Stimulated activated CD4-positive, alpha-beta T cell treated with anti-CD3 and anti-CD28 coated beads, Interleukin-1b, Interleukin-23, amount 100 ng/mL, for 48 hours (primary cell): ENCODE results near the gene SEMA3B.
A peak's percentile ranks its signal among the peaks of the same experiment; 100 is the strongest.
"Not testable (repeated sequence)": the region's sequence is repeated elsewhere in the genome, so short reads cannot be mapped to it uniquely, and the experiment has no call there.

Experiments used
- DNase-seq: peaks from one replicate; pipeline ENCODE4 v3.0.0-alpha.2; 2020

SEMA3B gene

DNA sequence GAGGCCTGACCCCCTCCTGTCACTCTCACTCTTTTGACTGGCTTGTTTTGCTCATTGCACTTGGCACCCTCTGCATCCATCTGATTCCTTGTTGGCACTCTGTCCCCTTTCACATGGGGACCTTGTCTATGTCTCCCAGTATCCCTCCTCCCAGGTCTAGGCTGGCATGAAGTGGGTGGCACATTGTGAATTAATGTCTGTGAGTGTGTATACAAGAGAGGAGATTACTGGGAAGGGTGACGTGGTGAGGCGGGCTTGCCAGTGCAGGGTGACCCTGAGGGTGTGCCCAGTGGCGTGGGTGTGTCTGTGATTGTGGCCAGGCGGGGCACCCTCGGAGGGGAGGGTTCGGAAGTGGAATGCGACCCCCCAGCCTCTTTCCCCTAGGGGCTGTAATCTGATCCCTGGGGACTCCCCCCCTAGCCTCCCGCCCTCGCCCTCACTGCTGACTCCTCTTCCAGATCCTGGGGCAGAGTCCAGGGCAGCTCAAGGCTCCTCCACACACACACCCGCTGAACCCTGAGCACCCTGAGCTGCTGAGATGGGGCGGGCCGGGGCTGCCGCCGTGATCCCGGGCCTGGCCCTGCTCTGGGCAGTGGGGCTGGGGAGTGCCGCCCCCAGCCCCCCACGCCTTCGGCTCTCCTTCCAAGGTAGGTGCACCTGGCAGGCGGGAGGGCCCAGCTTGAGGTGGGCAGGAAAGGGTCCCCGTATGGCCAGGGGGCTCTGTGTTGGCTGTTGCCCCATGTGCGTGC, at the start of gene SEMA3B:
SEMA3B (plus strand) TSS at position 445 of the 749 bp plus-strand sequence; CDS start at position 539, 94 bp downstream.
- DNase-seq: no peak

DNA sequence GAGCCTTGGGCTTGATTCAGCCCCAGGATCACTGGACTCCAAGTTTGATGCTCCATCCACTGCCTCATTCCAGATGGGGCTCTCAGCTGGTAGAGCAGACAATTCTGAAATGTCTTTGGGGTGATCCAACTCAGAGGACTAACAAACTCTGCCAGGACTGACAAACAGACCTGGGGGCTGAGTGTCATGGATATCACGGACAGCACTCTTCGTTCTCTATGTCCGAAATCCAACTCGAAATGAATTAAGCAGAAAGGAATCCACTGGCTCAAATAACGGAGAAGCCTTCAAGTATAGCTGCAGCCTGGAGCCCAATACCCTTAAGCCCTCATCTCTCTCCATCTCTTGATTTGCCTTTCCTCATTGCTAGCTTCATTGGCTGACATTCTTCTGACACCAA, 49.7 kb upstream of the SEMA3B start:
- DNase-seq: no peak

DNA sequence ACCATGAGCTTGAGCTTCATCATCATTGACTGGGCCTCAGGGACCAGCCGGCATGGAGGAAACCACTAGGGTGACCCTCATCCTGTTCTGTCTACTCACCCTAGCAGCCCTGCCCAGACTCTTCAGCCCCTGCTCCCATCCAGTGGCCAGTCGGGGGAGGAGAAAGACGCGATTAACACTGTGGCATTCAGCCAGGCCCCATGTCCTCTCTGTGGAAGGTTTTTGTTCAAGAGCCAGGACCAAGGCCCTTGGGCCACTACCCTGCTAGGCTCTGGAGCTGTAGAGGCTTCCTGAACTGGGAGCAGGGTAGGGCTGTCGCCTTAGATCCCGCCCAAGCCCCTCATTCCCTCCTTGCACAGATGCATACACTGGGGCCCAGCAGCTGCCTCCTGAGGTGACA, 48.8 kb upstream of the SEMA3B start:
- no peak for DNase-seq

DNA sequence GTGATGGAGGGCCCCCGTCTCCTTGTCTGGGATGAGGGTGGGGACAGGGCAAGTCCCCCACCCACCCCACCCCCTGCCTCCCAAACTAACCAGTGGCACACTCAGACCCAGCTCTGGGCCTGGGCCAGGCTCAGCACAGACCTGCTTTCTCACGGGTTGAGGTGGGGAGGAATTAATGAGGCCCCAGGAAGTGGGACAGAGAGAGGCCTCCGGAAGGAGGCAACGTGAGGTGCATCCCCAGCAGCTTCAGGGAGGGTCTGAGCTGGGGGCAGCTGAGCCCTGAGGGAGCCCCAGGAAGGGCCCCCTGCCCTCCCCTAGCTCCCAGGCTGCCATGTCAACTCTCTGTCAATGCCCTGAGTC, 47.9 kb upstream of the SEMA3B start:
- DNase-seq: no peak

DNA sequence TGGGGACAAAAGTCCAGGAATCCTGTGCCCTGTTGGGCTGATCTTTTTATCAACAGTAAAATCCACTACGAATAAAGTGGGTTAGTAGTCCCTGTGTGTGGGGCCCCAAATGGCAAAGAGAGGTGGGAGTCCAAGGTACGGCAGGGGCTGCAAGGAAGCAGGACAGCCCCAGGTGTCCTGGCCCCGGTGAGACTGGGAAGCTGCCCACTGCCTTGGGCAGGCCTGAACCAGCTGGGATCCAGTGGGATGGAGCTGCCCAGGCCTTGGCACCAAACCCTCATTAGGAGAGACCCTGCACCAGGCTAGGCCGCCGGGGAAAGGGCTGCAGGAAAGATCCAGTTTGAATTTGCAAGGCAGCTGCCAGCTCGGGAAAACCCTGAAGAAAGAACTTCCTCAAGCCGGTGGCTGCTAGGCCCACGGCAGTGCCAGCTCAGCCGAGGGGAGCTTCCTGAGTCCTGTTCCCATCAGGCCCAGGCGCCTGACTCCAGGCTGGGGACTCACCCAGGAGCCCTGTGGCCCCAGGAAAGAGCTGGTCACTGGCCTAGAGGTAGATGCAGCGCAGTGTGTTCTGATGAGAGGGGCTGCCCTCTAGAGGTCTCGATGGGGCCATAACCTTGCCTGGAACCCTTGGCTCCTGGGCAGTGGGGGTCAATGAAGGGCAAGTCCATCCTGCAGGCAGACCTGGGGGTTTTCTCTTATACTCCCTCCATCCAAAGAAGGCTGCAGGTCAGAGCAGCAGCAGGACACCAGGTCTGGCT, 47.4 kb upstream of the SEMA3B start:
- no peak for DNase-seq

DNA sequence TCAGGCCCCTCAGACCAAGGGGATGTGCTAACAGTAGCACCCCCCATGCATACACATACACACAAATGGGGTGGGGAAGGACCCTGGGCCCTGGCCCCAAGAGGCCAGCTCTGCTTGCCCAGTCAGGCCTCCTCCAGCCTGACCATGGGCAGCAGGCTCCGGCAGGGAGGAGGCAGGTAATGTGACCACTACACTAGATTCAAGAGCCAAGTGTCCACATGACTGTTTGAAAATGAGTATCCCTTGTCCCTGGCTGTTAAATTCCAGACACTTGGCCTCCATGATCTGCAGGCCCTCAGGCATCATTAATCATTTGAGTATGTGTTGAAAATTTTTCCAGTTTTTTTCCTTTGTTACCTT, 46.8 kb upstream of the SEMA3B start:
- DNase-seq: no peak

DNA sequence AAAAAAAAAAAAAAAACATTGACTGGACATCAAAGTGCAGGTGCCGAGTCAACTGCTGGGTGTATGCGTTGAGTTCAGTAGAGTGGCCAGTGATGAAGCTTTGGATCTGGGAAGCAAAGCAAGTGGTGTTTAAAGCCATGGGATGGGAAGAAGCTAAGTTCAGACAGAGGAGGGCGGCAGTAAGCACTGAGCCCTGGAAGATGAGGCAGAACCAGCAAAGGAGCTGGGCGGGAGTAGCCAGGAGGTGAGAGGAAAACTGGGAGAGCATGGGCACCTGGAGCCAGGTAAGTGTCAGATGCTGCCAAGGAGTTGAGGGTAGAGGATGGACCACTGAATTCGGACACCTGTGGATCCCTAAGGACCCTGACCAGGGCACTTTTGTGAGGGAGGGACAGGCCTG, 44.3 kb upstream of the SEMA3B start:
- no peak for DNase-seq

DNA sequence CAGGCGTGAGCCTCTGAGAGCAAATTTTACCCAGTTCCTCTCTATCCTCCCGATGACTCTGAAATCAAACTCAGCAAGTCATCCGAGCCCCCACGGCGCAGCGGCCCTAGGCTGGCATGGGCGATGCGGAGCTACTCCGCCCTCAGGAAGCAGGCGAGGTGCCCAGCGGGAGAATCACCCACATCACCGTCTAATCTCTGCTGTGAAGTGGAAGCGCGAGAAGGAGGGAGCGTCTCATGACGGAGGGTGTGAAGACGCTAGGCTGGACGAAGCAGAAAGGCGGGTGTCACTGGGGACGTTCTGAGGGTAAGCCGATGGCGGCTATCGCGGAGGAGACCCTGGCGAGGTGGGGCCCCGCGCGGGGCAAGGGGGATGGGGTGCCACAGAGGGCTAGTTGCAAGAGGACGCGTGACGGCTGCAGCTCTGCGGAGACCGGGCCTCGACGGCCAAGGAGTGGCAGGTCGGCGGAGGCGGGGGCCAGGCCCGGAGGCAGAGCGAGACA, 42.0 kb upstream of the SEMA3B start:
- DNase-seq: peak; percentile 45

DNA sequence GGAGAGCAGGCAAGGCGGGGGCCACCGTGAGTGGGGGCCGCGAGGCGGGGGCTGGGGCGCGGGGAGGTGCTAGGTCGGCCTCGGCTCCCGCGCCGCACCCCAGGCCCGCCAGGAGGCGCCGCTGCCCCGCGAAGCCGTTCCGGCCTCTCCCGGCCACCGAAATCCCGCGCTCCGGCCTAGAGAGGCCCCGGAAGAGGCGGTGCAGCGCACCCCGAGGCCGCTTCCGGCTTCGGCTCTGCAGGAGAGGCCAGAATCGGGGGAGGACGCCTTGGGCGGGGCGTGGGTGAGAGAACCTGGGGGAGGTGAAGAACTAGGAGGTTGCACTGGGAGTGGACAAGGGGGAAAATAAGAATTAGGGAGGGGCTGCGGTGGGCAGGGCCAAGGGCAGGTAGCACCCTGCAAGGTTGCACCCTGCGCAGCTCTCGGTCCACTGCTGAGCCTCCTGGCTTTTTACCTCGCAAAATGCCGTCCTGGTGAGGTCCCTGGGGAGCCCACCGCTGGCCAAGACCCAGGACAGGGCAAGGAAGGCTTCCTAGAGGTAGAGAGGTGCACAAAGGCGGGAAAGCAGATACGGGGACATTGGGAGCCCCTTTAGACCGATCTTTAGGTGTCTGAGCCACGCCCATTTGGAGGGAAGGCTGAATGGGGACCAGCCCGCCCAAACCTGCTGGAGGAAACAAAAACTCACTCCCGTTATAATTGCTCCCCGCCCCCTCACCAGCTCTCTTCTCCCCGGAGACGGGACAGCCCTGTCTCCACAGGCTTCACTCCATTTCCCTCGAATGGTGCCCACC, 41.4 kb upstream of the SEMA3B start:
- DNase-seq: peak; percentile 89

DNA sequence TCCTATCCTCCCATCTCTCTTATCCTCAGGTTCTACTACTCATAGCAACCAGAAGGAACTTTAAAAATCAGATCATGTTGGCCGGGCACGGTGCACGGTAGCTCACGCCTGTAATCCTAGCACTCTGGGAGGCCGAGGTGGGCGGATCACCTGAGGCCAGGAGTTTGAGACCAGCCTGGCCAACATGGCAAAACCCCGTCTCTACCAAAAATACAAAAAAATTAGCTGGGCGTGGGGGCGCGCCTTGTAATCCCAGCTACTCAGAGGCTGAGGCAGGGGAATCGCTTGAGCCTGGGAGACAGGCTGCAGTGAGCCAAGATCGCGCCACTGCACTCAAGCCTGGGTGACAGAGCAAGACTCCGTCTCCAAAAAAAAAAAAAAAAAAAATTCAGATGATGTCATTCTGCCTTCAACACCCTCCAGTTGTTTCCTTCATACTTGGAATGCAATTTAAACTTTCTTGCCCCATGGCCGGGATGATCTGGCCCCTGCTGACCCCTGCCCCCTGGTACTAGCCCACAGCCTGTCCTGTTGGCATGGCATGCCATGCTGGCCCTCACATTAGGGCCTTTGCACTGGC, 40.7 kb upstream of the SEMA3B start:
- DNase-seq: not testable (repeated sequence)

DNA sequence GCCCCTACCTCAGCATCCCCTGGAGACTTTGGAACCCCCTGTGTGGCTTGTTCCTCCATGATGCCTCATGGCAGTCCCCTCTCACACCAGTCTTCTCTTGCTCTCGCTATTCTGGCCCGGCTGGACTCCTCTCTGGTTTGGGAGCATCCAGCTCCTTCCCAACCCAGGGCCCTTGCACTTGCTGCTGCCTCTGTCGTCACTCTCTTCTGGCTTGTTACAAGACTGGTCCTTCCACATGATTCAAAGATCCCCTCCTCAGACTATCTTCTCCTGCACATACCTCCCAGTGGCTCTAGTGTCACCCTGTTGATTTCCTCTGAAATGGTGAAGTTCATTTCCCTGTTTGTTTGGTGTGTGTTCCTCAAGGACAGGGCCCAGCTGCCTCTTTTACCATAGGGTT, 39.5 kb upstream of the SEMA3B start:
- DNase-seq: no peak

DNA sequence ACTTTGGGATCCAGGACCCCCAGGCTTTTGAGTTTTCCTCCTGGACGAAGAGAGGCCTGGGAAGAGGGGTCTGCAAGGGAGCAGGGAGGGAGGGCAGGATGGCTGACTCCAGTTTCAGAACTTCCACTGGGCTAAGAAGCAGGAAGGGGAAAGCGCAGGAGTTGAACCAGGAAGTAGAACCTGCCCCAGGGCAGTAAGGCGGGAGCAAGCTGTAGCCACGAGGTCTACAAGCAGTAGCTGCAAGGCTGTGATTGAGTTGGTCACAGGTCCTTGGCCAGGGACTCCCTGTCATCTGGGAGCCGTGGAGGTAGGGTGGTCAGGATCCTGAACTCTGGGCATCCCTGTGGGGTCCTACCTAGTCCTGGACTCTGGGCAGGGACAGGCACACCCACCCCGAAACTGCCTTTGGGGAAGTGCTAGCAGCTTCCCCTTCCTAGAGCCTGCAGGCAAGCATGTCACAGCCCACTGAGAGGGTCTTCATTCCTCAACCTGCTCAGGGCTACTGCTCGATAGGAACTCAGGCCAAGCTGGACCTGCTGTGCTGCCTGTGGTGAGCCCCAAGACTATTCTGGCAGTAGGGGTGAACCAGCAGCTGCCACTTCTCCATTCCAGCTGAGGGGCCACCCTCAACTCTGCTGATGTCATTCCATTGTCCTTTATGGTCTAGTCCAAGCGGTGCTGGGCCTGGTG, 38.7 kb upstream of the SEMA3B start:
- no peak for DNase-seq

DNA sequence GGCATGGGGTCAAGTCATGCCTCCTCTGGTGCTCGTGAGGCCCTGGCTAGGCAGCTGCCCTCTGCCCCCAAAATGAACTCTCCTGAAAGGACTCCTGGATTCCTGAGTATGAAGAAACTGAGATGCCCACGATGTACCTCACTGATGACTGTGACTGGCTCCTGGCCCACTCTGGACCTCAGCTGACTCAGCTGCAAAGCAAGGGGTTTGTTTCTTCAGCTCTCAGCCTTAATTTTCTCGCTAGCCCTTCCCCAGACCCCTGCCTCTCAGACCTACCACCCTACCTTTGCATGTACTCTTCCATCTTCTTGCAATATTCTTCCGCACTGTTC, 38.2 kb upstream of the SEMA3B start:
- no peak for DNase-seq

DNA sequence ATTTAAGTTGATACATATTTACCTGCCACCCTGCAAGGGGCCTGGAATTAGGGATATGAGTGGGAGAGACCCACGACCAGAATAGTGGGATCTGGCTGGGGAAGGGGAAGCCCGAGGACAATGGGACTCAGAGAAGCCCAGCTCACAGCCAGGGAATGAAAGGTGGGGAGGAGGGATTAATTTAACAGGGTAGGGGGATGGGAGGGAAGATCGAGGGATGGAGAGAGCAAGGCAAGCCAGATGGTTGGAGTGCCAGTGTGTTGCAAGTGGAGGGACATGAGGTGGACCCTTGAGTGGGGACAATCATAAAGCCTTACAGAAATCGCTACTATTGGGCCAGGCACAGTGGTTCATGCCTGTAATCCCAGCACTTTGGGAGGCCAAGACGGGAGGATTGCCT, 37.4 kb upstream of the SEMA3B start:
- no peak for DNase-seq

DNA sequence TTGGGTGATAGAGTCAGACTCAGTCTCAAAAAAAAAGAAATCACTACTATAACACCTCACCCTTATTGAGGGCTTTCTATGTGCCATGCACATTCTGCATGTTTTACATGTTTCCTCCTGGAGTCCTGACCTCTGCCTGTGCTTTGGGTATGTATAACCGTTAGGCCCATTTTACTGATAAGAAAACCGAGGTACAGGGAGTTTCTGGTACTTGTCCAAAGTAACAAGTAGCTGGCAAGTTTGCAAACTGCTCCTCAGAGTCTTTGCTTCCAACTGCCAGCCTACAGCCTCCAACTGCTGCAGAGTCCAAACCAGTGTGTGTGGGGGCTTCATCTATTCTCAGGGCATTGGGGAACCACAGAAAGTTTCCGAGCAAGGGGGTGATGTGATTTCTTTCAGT, 36.6 kb upstream of the SEMA3B start:
- no peak for DNase-seq

DNA sequence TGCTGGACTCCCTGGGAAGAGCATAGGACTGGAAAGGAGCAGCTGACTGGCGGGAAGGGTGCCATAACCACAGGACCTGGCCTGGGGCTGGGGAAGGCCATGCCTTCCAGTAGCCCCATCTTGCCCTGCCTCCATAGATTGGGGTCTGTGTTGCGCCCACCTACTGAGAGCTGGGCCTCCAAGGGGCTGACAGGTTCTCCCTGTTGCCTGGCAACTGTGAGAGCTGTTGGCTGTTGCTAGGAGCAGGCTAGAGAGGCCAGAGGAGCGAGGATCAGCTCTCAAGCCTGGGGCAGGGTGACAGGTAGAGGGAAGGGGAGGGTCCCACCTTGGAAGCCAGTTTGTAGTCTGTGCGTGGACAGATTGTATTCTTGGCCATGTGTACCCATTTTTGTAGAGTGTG, 35.8 kb upstream of the SEMA3B start:
- no peak for DNase-seq

DNA sequence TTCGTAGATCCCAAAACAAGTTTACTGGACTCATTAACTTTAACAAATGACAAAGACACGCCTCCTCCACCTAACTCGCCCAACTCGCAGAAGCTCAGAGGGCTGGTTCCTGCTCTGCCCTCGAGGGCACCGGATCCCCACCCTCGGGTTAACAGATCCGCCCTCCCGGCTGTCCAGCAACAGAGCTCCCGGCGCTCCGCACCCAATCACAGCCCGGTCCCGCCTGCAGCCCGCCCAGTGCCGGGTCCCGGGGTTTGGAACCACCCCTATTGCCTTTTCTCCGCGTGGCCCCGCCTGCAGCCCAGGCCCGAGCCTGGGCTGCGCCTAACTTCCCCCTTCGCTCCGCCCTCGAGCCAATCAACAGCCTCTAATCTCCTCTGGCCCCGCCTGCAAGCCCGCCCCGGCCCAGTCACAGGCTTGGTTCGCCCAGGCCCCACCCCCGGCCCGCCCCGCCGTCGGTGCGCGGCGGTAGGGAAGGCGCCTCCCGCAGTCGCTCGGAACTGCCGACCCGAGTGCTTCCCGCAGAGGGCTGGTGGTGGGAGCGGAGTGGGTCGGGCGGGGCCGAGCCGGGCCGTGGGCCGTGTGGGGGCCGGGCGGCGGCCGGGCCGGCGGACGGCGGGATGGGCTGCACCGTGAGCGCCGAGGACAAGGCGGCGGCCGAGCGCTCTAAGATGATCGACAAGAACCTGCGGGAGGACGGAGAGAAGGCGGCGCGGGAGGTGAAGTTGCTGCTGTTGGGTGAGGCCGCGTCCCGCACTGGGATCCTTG, 33.0 kb upstream of the SEMA3B start, which contains the start of gene GNAI2:
GNAI2 (plus strand) TSS at position 489 of the 768 bp plus-strand sequence; CDS start at position 621, 132 bp downstream.
- peak; percentile 99 for DNase-seq

DNA sequence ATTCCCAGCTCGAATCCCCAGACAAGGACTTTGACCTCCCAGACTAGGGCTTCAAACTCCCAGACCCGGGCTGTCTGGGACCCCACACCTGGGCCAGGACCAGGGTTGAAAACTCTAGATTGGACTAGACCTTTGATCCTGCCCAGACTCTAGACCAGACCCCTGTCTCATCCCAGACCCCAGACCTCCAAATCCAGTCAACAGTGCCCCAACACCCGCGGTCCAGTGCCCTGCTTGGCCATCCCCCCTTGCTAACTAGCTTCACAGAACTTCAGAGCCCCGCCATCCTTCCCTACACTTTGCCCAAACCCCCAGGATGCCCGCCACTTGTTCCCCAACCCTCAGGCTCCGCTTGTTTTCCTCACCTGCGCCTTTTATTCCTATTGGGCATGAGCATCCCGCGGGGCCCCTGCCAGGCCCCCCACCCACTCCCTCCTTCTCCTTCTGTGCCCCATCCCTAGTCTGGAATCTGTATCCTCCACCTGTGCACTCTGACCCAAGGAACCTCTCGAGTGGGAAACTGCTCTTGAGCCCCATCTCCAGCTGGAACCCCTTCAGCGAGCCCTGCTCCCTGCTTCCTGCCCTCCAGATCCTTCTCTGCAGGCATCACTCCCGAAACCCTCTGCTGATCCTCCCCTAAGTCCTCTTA, 32.3 kb upstream of the SEMA3B start:
- no peak for DNase-seq

DNA sequence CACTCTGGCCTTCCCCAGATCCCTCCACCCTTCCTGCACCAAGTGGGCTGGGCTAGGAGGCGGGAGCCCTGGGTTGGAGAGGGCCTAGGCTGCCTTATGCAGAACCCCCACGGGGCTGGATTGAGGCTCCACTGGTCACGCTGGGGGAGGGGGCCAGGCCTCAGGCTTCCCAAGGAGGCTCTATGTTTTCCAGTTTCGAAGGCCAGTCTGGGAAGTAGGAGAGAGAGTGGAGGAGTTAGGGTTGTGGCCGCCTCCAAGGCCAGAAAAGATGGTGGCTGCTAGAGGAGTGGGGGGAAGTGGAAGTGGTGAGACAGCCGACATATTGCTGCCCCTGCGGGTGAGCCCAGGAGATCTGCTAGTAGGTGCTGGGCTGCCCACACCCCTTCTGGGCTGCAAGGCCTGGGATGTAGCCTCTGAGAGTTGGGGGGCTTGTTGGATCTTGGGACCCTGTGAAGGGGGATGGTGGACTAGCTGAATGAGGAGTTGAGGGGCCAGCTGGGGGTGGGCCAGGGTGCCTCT, 31.8 kb upstream of the SEMA3B start:
- DNase-seq: peak; percentile 32

DNA sequence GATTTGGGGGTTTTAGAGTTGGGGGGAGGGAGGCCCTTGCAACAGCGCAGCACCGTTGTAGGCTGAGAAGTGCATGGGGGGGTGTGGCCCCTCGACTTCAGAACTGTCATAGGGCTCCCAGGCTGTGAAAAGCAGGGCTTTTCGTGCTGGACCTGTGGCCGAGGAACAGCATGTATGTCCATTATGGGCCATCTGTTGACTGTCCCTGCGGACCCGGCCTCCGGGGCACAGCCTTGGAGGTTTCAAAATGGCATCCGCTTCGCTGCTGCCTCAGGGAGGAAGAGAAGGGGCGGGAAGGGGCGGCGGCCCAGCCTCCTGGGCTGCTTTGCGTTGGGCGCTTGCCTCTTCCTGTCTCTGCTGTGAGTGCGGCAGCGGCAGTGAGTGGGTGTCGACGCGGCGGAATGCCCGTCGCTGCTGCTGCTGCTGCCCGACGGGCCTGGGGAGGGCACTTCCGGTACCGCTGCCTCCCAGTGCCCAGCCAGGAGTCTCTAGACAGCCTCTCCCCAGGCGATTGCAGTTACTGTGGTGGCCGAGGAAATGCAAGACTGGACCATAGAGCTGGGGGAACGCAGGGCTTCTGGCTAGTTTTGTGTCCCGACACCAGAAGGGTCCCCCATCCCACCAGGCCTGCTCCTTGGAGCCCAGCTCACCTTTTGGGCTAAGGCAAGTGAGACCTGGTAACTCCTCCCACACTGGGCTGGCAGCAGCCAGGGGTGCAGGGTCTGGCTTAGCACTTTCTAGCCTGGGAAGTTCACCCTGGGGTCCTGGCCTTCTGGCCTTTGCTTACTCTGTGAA, 31.0 kb upstream of the SEMA3B start:
- peak; percentile 89 for DNase-seq
